NCI-H2227 (cell line): Measurements from ENCODE around the gene XPO4.

Source experiments
- DNase-seq: peaks from one replicate; lab custom pipeline; 2025; ENCODE audit not compliant: unreplicated experiment; lab: John Stamatoyannopoulos, UW

Gene XPO4

DNA sequence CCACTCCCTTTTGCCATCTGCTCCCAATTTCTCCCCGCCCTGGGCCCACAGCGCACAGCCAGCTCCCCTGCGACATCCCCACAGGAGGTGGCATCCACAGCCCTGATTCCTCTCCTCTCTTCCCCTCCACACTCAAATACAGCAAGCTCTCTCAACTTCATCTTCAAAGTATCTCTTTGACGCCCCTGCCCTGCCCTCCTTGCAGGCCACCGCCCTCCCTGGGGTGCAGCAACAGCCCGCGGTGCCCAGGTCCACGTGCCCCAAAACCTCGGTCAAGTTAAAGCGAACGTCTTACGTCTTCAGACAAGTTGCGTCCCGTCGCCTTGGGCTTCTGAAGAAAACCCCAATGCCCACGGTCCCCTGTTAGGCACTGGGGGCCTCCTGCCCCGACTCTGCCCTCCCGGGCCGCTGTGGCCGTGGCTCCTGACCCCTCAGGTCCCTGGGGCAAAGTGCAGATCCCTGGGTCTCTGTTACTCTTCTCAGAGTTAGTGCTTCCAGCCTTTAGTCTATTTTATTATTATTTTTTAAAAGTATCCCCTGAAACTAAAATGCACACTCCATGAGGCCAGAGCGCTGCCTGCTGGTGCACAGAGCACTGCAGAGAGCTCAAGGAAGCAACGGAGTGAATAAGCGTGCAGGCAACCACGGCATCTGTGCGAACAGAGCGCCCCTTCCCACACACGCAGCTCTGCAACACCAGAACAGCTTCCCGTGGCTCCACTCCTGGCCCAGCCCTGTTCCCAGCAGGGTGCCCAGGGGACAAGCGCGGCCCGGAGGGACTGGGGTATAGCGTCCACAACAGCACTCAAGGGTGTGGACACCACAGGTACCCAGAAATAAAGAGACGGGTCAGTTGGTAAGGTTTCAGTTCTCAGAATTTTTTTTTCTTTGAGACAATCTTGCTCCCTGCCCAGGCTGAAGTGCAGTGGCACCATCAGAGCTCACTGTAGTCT is 172.6 kb downstream of the XPO4 start:
- no peak for DNase-seq

DNA sequence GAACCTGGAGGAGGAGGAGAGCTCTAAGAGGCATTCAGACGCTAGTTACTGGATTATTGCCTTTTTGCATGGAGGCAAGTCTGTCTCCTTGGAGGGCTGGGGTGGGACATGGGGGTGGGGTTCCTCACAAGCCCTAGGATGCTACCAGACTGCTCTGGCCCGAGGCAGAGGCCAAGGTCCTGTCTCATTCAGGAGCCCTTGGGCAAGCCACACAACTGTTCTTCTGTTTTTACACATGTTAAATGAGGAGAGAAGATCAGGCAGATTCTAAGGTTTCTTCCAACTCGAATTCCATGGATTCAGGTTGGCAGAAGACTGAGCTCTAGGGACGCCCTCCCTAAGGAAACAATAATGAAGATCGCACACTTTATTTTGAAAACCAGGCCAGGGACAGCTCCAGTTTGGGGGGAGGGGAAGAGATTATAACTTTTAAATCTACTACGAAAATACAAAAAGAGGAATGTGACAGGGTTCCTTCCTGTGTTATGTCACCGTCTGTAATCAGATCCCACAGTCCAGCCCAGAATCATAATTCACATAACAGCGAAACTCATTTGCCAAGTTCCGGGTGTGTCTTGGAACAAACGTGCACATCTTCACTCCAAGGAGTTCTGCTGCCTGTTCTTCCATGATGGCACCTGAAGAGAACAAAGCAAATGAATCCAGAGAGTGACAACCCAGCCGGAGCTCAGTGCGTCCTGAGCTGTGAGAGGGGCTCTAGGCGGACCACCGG is 173.8 kb downstream of the XPO4 start:
- no peak for DNase-seq

DNA sequence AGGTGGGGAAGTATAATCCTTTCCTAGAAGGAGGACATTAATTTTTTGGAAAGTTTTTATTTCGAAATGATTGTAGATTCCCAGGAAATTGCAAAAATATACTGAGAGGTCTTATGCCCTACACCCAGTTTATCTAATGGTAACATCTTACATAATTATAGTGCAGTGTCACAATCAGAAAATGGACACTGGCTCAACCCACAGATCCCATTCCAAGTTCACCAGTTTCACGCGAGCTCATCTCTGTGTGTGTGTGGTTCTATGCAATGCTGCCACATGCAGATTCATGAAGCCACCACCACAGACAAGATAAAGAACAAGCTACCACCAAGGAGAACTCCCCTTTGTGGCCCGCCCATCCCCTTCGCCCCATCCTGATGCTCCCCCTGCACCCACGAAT is 174.7 kb downstream of the XPO4 start:
- no peak for DNase-seq
